Measurements from ENCODE around the gene SELENOK. TPM values are rescaled to one million over a fixed set of nuclear protein-coding genes. Genes with fewer than 3 reads are reported as not detected.

The SELENOK gene
- total and polyA plus RNA-seq, 7 donors, result 46.3 to 207 (median 74.8) TPM

GRCh38 chr3:53900666-53901331, 9.1 kb upstream of the SELENOK start:
- ATAC-seq (no peak), DNase-seq (no peak)
- Histone ChIP-seq H3K27me3 (ENCODE audit: insufficient read depth in 3 of 3, low read length in 2 of 3) (peaks cover 0 to 10% (median 2%) of the 10 kb centered on the region in 3 donors), H3K9me3 (no peaks in the 10 kb centered on the region), H3K4me1 (no peaks in the 10 kb centered on the region), H3K36me3 (ENCODE audit: insufficient read depth in 1 of 2, low read depth in 1 of 2) (no peaks in the 10 kb centered on the region), H3K4me3 (no peak overlapping the region), H3K27ac (no peak overlapping the region)
- WGBS, 3 donors, result 80 to 81% (median 80%) methylated on average over 2 of the region's 2 CpGs
- TF ChIP-seq, protein P1, sequence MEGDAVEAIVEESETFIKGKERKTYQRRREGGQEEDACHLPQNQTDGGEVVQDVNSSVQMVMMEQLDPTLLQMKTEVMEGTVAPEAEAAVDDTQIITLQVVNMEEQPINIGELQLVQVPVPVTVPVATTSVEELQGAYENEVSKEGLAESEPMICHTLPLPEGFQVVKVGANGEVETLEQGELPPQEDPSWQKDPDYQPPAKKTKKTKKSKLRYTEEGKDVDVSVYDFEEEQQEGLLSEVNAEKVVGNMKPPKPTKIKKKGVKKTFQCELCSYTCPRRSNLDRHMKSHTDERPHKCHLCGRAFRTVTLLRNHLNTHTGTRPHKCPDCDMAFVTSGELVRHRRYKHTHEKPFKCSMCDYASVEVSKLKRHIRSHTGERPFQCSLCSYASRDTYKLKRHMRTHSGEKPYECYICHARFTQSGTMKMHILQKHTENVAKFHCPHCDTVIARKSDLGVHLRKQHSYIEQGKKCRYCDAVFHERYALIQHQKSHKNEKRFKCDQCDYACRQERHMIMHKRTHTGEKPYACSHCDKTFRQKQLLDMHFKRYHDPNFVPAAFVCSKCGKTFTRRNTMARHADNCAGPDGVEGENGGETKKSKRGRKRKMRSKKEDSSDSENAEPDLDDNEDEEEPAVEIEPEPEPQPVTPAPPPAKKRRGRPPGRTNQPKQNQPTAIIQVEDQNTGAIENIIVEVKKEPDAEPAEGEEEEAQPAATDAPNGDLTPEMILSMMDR (IDR thresholded peaks at IDR 0.05), result no peak
- intact Hi-C loops (cut with DNase I), result no loop called here

- intact Hi-C loops (cut with DNase I), result loop anchor here in 1 of 2 donors (10.0 kb wide), 1 partner anchor 555 kb away; the partner anchor contains the start of gene DCP1A
- ATAC-seq (no peak), DNase-seq (no peak)
- Histone ChIP-seq H3K4me1 (no peaks in the 10 kb centered on the region), H3K36me3 (ENCODE audit: insufficient read depth in 1 of 2, low read depth in 1 of 2) (no peaks in the 10 kb centered on the region), H3K9me3 (no peaks in the 10 kb centered on the region), H3K4me3 (no peak overlapping the region), H3K27me3 (ENCODE audit: insufficient read depth in 3 of 3, low read length in 2 of 3) (peaks cover 0 to 15% (median 5%) of the 10 kb centered on the region in 3 donors), H3K27ac (no peak overlapping the region)
- TF ChIP-seq, protein P1 (IDR thresholded peaks at IDR 0.05), result no peak
- 58 to 70% (median 65%) methylated on average over 2 of the region's 2 CpGs for WGBS, 3 donors
Observed at GRCh38 chr3:53899750-53900149, 8.1 kb upstream of the SELENOK start.

- H3K9me3 ChIP-seq, result no peaks in the 10 kb centered on the region
- intact Hi-C loops (cut with DNase I), result loop anchor here (5.0 to 10.0 kb wide), 2 partner anchors 545 to 547 kb away; partner anchors contain the start of gene DCP1A (in 2 of the 2)
- TF ChIP-seq, protein P1 (IDR thresholded peaks at IDR 0.05), result no peak
Observed at GRCh38 chr3:53892286-53892637, 603 bp upstream of the SELENOK start.

DNA sequence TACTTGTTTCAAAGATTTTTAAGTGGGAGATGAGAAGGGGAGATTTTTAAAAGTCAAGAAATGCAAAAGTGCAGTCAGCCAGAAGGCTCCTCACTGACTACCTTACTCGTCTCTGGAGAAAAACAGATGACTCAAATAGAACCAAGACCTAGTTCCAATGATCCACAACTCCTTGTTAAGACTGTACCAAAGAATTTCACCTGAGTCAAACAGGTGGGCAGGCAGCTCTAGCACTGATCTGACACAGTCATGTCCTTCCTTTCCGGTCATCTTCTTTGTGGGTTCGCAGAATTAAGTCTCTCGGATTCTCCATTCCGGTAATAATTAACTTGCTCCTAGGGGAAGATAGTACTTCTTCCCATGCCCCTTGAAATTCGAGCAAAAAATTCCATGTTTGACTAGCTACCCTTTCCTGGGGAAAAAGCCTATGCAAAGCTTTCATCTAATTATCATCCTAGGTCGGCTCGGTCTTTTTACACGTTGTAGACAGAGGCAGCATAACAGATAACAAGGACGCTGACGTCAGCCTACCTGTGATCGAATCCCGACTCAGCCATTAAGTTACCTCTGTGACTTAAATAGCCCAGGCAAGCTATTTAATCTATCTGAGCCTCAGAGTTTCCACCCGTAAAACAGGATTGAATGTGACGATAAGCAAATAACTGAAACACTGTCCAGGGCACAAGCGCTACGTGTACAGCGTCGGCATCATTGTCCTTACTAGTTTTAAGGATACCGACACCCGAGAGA, 758 bp downstream of the SELENOK start:
- TF ChIP-seq, protein P1 (IDR thresholded peaks at IDR 0.05), result no peak
- Histone ChIP-seq H3K4me3 (peak overlapping the region; percentile 96), H3K27ac (peak overlapping the region; percentile 97), H3K4me1 (peaks cover 22% of the 10 kb centered on the region), H3K9me3 (no peaks in the 10 kb centered on the region), H3K36me3 (ENCODE audit: insufficient read depth in 1 of 2, low read depth in 1 of 2) (peaks cover 0 to 24% of the 10 kb centered on the region in 2 donors), H3K27me3 (ENCODE audit: insufficient read depth in 3 of 3, low read length in 2 of 3) (peaks cover 0 to 5% (median 2%) of the 10 kb centered on the region in 3 donors)
- ATAC-seq (peak in 2 of 4 donors; percentile 5 to 13), DNase-seq (no peak)
- 4 to 7% (median 6%) methylated on average over 21 of the region's 21 CpGs for WGBS, 3 donors
- intact Hi-C loops (cut with DNase I), result loop anchor here (5.0 to 10.0 kb wide), 2 partner anchors 544 to 546 kb away; partner anchors contain the start of gene DCP1A (in 2 of the 2)

More at GRCh38 chr3:53892286-53892637, 603 bp upstream of the SELENOK start:
- Histone ChIP-seq H3K36me3 (ENCODE audit: insufficient read depth in 1 of 2, low read depth in 1 of 2) (peaks cover 0 to 10% of the 10 kb centered on the region in 2 donors), H3K27me3 (ENCODE audit: insufficient read depth in 3 of 3, low read length in 2 of 3) (peaks cover 0 to 11% (median 2%) of the 10 kb centered on the region in 3 donors), H3K4me1 (peaks cover 22% of the 10 kb centered on the region), H3K27ac (peak overlapping the region; percentile 97), H3K4me3 (peak overlapping the region; percentile 96)
- DNase-seq (no peak), ATAC-seq (peak in 1 of 4 donors; percentile 11)
- 41 to 60% (median 45%) methylated on average over 4 of the region's 4 CpGs for WGBS, 3 donors
